ENCODE measurements around the gene PSAP. TPM values are rescaled to one million over a fixed set of nuclear protein-coding genes. Genes with fewer than 3 reads are reported as not detected.

The PSAP gene
- polyA plus RNA-seq, 3 donors: 3,391 to 8,673 (median 7,346) TPM

- Histone ChIP-seq H3K27ac (ENCODE audit: low read depth in 1 of 2, low read length in 2 of 2) (no peak overlapping the region), H2AFZ (ENCODE audit: insufficient read depth, low read depth, low read length, poor library complexity, severe bottlenecking) (no peak overlapping the region), H3K36me3 (replicated peaks in 1 of 2; ENCODE audit: control insufficient read depth in 1 of 2, insufficient read depth in 2 of 2, low read length in 2 of 2) (no peaks in the 10 kb centered on the region), H3K79me2 (ENCODE audit: insufficient read depth, low read length) (no peaks in the 10 kb centered on the region), H4K20me1 (ENCODE audit: insufficient read depth, low read length) (no peaks in the 10 kb centered on the region), H3K4me2 (replicated peaks; ENCODE audit: extremely low read depth, low read length, poor library complexity, severe bottlenecking) (no peak overlapping the region), H3K27me3 (ENCODE audit: control insufficient read depth in 2 of 2, insufficient read depth in 2 of 2, low read length in 2 of 2) (no peaks in the 10 kb centered on the region), H3K4me1 (ENCODE audit: control insufficient read depth in 1 of 2, insufficient read depth in 2 of 2, low read length in 2 of 2) (no peaks in the 10 kb centered on the region), H3K9ac (ENCODE audit: insufficient read depth, low read length, poor library complexity, severe bottlenecking) (no peak overlapping the region), H3K4me3 (replicated peaks in 1 of 3; ENCODE audit: low read depth in 2 of 3, low read length in 3 of 3) (no peak overlapping the region), H3K9me3 (replicated peaks in 1 of 2; ENCODE audit: control insufficient read depth in 1 of 2, insufficient read depth in 1 of 2, low read length in 2 of 2) (no peaks in the 10 kb centered on the region)
- H3K9me3 Mint-ChIP-seq: peaks cover 0 to 2% (median 0%) of the 10 kb centered on the region in 7 donors
- intact Hi-C loops (cut with micrococcal nuclease): no loop called here
- WGBS (ENCODE audit: insufficient coverage): 98% methylated on average over 6 of the region's 10 CpGs
- peaks cover 2% of the 10 kb centered on the region for H3K4me1 Mint-ChIP-seq
- H3K4me3 Mint-ChIP-seq: no peak overlapping the region
- no peaks in the 10 kb centered on the region for H3K36me3 Mint-ChIP-seq
- no peak for DNase-seq
- peaks cover 2 to 6% (median 5%) of the 10 kb centered on the region in 3 donors for H3K27me3 Mint-ChIP-seq (ENCODE audit: low read depth in 3 of 3)
- no peak for TF ChIP-seq CTCF (IDR thresholded peaks at IDR 0.05)
- H3K27ac Mint-ChIP-seq: no peak overlapping the region
Measured at GRCh38 chr10:71789871-71790270, 61.2 kb downstream of the PSAP start.

DNA sequence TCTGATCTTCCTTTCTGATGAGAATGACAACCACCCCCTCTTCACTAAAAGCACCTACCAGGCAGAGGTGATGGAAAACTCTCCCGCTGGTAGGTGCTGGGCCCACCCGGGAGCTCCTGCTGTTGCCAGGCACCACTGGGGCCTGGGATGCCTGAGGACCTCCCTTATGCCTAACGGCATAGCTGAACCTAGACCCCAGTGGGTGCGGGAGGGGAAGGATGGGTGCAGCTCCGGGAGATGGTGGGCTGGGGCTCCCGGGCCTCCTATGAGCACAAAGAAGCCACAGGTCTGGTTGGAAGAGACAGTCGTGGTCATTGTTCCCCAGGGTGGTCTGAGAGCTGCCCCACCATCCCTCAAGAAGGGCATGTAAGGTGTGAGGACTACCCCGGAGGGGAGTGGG is 62.1 kb downstream of the PSAP start:
- intact Hi-C loops (cut with micrococcal nuclease): no loop called here
- no peaks in the 10 kb centered on the region for H3K79me2 ChIP-seq (ENCODE audit: insufficient read depth, low read length)
- H3K4me1 Mint-ChIP-seq: peaks cover 3% of the 10 kb centered on the region
- DNase-seq: no peak
- no peak for TF ChIP-seq CTCF (IDR thresholded peaks at IDR 0.05)
- H3K9me3 ChIP-seq (replicated peaks in 1 of 2; ENCODE audit: control insufficient read depth in 1 of 2, insufficient read depth in 1 of 2, low read length in 2 of 2): no peaks in the 10 kb centered on the region
- H3K27ac ChIP-seq (ENCODE audit: low read depth in 1 of 2, low read length in 2 of 2): no peak overlapping the region
- no peak overlapping the region for H3K9ac ChIP-seq (ENCODE audit: insufficient read depth, low read length, poor library complexity, severe bottlenecking)
- peaks cover 0 to 2% of the 10 kb centered on the region in 2 donors for H3K4me1 ChIP-seq (ENCODE audit: control insufficient read depth in 1 of 2, insufficient read depth in 2 of 2, low read length in 2 of 2)
- H4K20me1 ChIP-seq (ENCODE audit: insufficient read depth, low read length): no peaks in the 10 kb centered on the region
- H3K4me2 ChIP-seq (replicated peaks; ENCODE audit: extremely low read depth, low read length, poor library complexity, severe bottlenecking): no peak overlapping the region
- no peaks in the 10 kb centered on the region for H3K9me3 Mint-ChIP-seq
- H3K27me3 ChIP-seq (ENCODE audit: control insufficient read depth in 2 of 2, insufficient read depth in 2 of 2, low read length in 2 of 2): no peaks in the 10 kb centered on the region
- H3K4me3 ChIP-seq (replicated peaks in 1 of 3; ENCODE audit: low read depth in 2 of 3, low read length in 3 of 3): no peak overlapping the region
- H3K27ac Mint-ChIP-seq: no peak overlapping the region
- H3K27me3 Mint-ChIP-seq (ENCODE audit: low read depth in 3 of 3): peaks cover 2 to 10% (median 7%) of the 10 kb centered on the region in 3 donors
- H3K36me3 ChIP-seq (replicated peaks in 1 of 2; ENCODE audit: control insufficient read depth in 1 of 2, insufficient read depth in 2 of 2, low read length in 2 of 2): no peaks in the 10 kb centered on the region
- H3K4me3 Mint-ChIP-seq: no peak overlapping the region
- 100% methylated on average over 5 of the region's 8 CpGs for WGBS (ENCODE audit: insufficient coverage)
- peaks cover 0 to 2% of the 10 kb centered on the region in 2 donors for H3K36me3 Mint-ChIP-seq
- no peak overlapping the region for H2AFZ ChIP-seq (ENCODE audit: insufficient read depth, low read depth, low read length, poor library complexity, severe bottlenecking)
